ENCODE results near the gene KCNJ1.

KCNJ1 gene

GRCh38 chr11:128846985-128847384 lies 20.1 kb downstream of the KCNJ1 start:
- DNase-seq = no peak

- no peak for DNase-seq
Observed at GRCh38 chr11:128845334-128845780, 21.7 kb downstream of the KCNJ1 start.

- no peak for DNase-seq
Observed at GRCh38 chr11:128843198-128843785, 23.8 kb downstream of the KCNJ1 start.

- DNase-seq = no peak
Observed at GRCh38 chr11:128841461-128842072, 25.5 kb downstream of the KCNJ1 start.

DNA sequence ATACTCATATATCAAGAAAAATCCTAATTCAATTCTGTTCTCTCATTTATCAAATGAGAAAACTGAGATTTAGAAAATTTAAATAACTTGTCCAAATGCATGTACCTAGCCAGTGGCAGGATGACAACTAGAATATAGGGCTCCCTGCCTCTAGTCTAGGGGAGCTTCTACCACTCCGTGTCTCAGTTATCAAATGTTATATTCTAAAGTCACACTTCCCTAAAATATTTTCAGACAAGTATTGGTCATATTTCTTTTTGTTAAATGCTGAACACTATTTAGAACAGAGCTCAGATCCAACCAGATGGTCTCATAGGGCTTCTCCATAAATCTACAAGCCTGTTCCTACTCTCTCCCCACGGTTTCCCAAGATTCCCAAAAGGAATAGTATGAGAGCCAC lies 26.3 kb downstream of the KCNJ1 start:
- DNase-seq = no peak

DNA sequence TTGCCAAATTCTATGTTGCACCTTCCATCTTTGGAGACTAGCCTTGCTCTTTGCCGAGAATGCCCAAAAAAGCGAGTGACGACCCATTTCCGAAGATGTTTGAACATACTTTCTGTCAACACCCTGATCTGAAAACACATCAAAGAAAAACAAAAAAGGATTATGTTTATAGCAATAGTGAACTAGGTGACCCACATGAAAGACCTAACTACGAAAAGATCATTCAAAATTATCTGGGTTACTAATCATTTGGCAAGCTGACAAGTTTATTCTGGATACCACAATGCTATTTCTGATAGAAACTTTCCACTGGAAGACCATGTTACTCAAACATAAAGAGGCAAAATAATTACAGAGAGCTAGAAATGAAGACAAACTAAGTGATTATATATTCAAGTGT lies 27.0 kb downstream of the KCNJ1 start:
- no peak for DNase-seq

- no peak for DNase-seq
Observed at GRCh38 chr11:128839081-128839480, 28.0 kb downstream of the KCNJ1 start.

GRCh38 chr11:128837627-128838026 lies 29.5 kb downstream of the KCNJ1 start:
- no peak for DNase-seq

GRCh38 chr11:128835741-128836430 lies 31.2 kb downstream of the KCNJ1 start:
- DNase-seq = no peak

GRCh38 chr11:128834157-128834556 lies 32.9 kb downstream of the KCNJ1 start:
- DNase-seq = no peak

GRCh38 chr11:128832121-128832497 lies 35.0 kb downstream of the KCNJ1 start:
- DNase-seq = no peak

GRCh38 chr11:128831174-128832120 lies 35.6 kb downstream of the KCNJ1 start:
- DNase-seq = peak; percentile 17

DNA sequence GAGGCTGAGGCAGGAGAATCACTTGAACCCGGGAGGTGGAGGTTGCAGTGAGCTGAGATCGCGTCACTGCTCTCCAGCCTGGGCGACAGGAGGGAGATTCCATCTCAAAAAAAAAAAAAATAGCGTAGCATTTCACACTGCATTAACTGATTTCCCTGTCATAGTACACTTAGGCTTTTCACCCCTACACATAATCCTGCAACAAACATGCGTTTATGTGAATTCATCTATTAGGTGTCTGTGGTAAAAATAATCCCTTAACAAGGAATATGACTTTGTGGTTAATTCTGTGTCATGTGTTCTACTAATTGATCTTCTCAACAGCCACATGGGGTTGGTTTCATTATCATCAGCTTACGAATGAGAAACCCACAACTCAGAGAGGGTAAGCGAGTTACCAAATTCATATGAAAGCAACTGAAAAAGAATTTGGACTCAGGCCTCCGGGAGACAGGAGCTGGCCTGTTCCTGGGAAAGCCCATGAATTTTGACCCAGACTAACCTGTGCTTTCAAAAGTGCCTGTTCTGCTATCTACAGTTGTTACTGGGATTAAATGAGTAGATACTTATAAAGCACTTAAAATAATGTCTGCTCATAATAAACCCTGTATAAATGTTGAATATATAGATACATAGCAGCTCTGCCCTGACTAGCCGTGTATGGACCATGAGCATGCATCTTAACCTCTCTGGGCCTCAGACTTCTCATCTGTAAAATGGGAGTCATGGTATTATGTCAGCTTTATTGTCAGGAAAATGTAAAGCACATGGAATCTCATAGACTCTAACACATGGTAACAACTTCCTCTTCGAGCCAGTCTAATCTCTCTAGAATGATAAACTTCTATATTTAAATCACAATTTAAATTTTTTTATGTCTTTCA lies 36.6 kb downstream of the KCNJ1 start:
- DNase-seq = no peak

DNA sequence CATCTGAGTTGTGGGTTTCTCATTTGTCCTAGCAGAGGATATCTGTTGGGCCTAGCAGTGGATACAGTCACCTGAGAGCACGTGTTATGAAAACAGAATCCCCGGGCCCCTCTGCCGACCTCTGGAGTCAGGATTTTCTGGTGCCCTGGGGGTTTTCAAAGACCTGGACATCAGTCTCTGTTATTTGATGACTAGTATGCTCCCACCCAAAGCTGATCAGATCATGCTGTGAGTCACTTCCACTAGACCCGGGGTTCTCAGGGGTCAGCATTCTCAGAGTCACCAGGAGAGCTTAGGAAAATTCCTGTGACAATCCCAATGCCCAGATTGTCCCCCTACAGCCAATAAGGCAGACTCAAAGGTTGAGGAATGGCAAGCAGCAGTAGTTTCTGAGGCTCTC lies 38.7 kb downstream of the KCNJ1 start:
- DNase-seq = no peak

- DNase-seq = no peak
Observed at GRCh38 chr11:128827191-128827893, 39.8 kb downstream of the KCNJ1 start.

- DNase-seq = no peak
Observed at GRCh38 chr11:128825050-128825784, 41.9 kb downstream of the KCNJ1 start.

DNA sequence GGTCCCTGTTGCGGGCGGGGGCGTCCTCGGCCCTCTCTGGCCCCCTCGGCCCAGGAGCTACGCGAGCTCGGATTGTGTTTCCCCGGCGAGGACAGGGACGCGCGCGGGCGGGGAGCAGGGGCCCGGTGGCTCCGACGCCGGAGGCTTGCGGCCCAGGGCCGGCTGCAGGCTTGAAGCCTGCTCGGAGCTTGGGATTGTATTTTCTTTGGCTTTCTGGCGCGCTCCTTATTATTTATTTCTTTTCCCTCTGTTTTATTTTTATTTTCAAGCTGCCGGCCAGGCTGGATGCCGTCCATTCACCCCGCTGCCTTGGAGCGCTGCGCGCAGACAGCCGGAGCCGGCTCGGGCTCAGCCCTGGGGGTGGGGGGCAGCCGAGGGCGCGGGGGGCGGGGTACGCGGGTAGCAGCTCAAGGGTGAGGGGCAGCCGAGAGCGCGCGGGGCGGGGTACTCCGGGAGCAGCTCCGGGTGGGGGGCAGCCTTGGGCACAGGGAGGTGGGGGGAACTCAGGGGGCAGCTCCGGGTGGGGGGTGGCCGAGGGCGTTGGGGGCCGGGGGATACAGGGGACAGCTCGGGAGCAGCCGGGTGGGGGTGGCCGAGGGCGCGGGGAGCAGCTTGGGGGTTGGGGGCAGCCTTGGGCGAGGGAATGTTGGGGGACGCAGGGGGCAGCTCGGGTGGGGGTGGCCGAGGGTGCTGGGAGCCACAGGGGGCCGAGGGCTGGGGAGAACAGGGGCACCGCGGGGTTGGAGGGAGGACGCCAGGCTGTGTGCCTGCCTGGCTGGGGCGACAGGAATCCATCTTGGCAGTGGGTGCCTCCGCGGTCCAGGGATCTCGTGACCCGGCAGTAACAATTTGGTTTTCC lies 42.7 kb downstream of the KCNJ1 start:
- DNase-seq = no peak

- no peak for DNase-seq
Observed at GRCh38 chr11:128823753-128824152, 43.3 kb downstream of the KCNJ1 start.

GRCh38 chr11:128822130-128822529 lies 45.0 kb downstream of the KCNJ1 start:
- DNase-seq = no peak

DNA sequence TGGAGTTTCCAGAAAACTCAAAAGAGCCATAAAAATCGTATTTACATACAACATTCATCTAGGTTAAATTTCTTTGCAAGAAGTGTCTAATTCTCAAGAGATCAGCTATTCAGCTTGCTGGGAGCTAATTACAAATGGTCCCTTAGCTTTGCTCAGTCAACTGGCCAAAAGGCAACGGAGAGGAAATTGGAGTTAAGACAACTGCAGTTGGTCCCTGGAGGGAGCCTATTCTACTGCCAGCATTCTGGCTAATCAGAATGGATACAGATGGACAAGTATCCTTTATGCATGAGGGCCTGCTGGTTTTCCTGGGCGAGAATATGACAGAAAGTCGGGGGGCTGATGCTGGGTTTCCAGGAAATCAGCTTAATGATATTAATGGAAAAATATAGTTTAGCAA lies 45.5 kb downstream of the KCNJ1 start:
- DNase-seq = no peak
